IPS DF 19.7 (cell line): ENCODE results near the gene CLCN5.

ENCODE experiments used
- DNase-seq: peaks from one replicate; pipeline ENCODE4 v3.0.0-alpha.2; 2013; ENCODE audit warnings: low read depth, low spot score

CLCN5 gene

GRCh38 chrX:50081282-50081889 is 159.0 kb downstream of the CLCN5 start:
- DNase-seq: peak; percentile 9

- DNase-seq: no peak
Measured at GRCh38 chrX:50082741-50083140, 160.3 kb downstream of the CLCN5 start.

GRCh38 chrX:50088645-50089044 is 166.2 kb downstream of the CLCN5 start:
- no peak for DNase-seq

GRCh38 chrX:50093625-50094024 is 171.2 kb downstream of the CLCN5 start:
- no peak for DNase-seq

GRCh38 chrX:50097071-50097470 is 174.7 kb downstream of the CLCN5 start:
- no peak for DNase-seq

- DNase-seq: no peak
Measured at GRCh38 chrX:50098241-50098640, 175.8 kb downstream of the CLCN5 start.

- DNase-seq: no peak
Measured at GRCh38 chrX:50098749-50099148, 176.4 kb downstream of the CLCN5 start.

- no peak for DNase-seq
Measured at GRCh38 chrX:50099331-50099730, 176.9 kb downstream of the CLCN5 start.

GRCh38 chrX:50100188-50100587 is 177.8 kb downstream of the CLCN5 start:
- DNase-seq: no peak

- no peak for DNase-seq
Measured at GRCh38 chrX:50103176-50103575, 180.8 kb downstream of the CLCN5 start.

GRCh38 chrX:50103866-50104566 is 181.6 kb downstream of the CLCN5 start:
- DNase-seq: no peak

GRCh38 chrX:50106051-50106675 is 183.8 kb downstream of the CLCN5 start:
- no peak for DNase-seq

- DNase-seq: no peak
Measured at GRCh38 chrX:50107470-50107869, 185.1 kb downstream of the CLCN5 start.

GRCh38 chrX:50108264-50108663 is 185.9 kb downstream of the CLCN5 start:
- DNase-seq: no peak

GRCh38 chrX:50111742-50112141 is 189.3 kb downstream of the CLCN5 start:
- no peak for DNase-seq

- DNase-seq: no peak
Measured at GRCh38 chrX:50114113-50114512, 191.7 kb downstream of the CLCN5 start.

GRCh38 chrX:50115973-50116372 is 193.6 kb downstream of the CLCN5 start:
- DNase-seq: no peak

GRCh38 chrX:50117476-50117875 is 195.1 kb downstream of the CLCN5 start:
- DNase-seq: no peak

- no peak for DNase-seq
Measured at GRCh38 chrX:50125480-50125879, 203.1 kb downstream of the CLCN5 start.

GRCh38 chrX:50147972-50148371 is 225.6 kb downstream of the CLCN5 start:
- no peak for DNase-seq
